B cell (primary cell): ENCODE data around the gene DHX38. TPM values are rescaled to one million over a fixed set of nuclear protein-coding genes. Genes with fewer than 3 reads are reported as not detected.
"Not testable (repeated sequence)": the region's sequence is repeated elsewhere in the genome, so short reads cannot be mapped to it uniquely, and the experiment has no call there.

Experiments
- ATAC-seq: fragments of 200-7000 bp; cut with Tn5 transposase; one replicate; pipeline ENCODE4 v1.10.0; 2021; ENCODE audit warnings: low read depth, mild to moderate bottlenecking, moderate number of reproducible peaks, moderate library complexity
- CTCF ChIA-PET: fragments of 350-600 bp; sonication (Branson Sonifier 250); formaldehyde crosslinking; loops from one replicate; lab custom pipeline; 2021; ENCODE audit warnings: antibody characterized with exemption, inconsistent platforms; lab: Charles Lee
- POLR2A ChIA-PET: fragments of 350-600 bp; sonication (Branson Sonifier 250); formaldehyde crosslinking; loops from one replicate; lab custom pipeline; 2021; ENCODE audit warnings: antibody characterized with exemption; lab: Charles Lee
- DNase-seq: peaks from one replicate; pipeline ENCODE4 v3.0.0; 2013
- H2AFZ ChIP-seq: 2 replicates; pipeline ENCODE4 v1.6.1; 2012; ENCODE audit warnings: mild to moderate bottlenecking, low read depth, low read length; ENCODE audit not compliant: insufficient read depth, poor library complexity, severe bottlenecking
- H3K27ac ChIP-seq, 2 donors: 1 replicate in 1 of 2; 2 replicates in 1 of 2; pipeline ENCODE4 v1.5.1; 2012 to 2013; ENCODE audit warnings: low read length in 2 of 2, mild to moderate bottlenecking in 2 of 2, moderate library complexity in 1 of 2
- H3K27me3 ChIP-seq, 4 experiments: fragments of 200-600 bp in 1 of 4; sonication (generic) in 1 of 4; replicated peaks in 1 of 4; 1 replicate in 2 of 4; 2 replicates in 2 of 4; pipeline versions ENCODE4 v1.6.1 to v1.7.0; 2013 to 2016; ENCODE audit warnings: low read length in 3 of 4, mild to moderate bottlenecking in 2 of 4, mixed read lengths in 1 of 4, moderate library complexity in 1 of 4; ENCODE audit not compliant: insufficient read depth in 4 of 4, control insufficient read depth in 3 of 4; ENCODE audit errors: control extremely low read depth in 1 of 4
- H3K36me3 ChIP-seq, 2 experiments: replicated peaks in 1 of 2; 1 replicate in 1 of 2; 2 replicates in 1 of 2; pipeline versions ENCODE4 v1.6.1 to v1.7.1; 2013; ENCODE audit warnings: low read length in 1 of 2; ENCODE audit not compliant: insufficient read depth in 2 of 2, control insufficient read depth in 1 of 2; ENCODE audit errors: control extremely low read depth in 1 of 2, extremely low read depth in 1 of 2
- H3K4me1 ChIP-seq, 2 donors: fragments of 200-600 bp in 1 of 2; sonication (generic) in 1 of 2; 1 replicate in 1 of 2; 2 replicates in 1 of 2; pipeline versions ENCODE4 v1.5.1 to v1.6.1; 2013 to 2017; ENCODE audit warnings: low read length in 2 of 2; ENCODE audit not compliant: control insufficient read depth in 2 of 2, insufficient read depth in 2 of 2
- H3K4me2 ChIP-seq: replicated peaks from 2 replicates; pipeline ENCODE3; 2012; ENCODE audit warnings: mild to moderate bottlenecking, low read depth, low read length; ENCODE audit not compliant: poor library complexity, severe bottlenecking
- H3K4me3 ChIP-seq, 5 experiments: fragments of 200-600 bp in 1 of 5; sonication (generic) in 1 of 5; 1 replicate in 3 of 5; 2 replicates in 2 of 5; pipeline versions ENCODE4 v1.5.1 to v1.7.0; 2011 to 2016; ENCODE audit warnings: low read length in 4 of 5, mild to moderate bottlenecking in 4 of 5, low read depth in 2 of 5, control low read depth in 1 of 5, moderate library complexity in 1 of 5; ENCODE audit not compliant: insufficient read depth in 1 of 5; ENCODE audit errors: control extremely low read depth in 1 of 5, extremely low read depth in 1 of 5
- H3K79me2 ChIP-seq: fragments of 200-600 bp; sonication (generic); one replicate; pipeline ENCODE4 v1.6.0; 2016; ENCODE audit warnings: low read length; ENCODE audit not compliant: control insufficient read depth, insufficient read depth
- H3K9ac ChIP-seq: fragments of 200-600 bp; sonication (generic); 2 replicates; pipeline ENCODE4 v1.6.1; 2017; ENCODE audit warnings: mild to moderate bottlenecking, low read length, moderate library complexity
- H3K9me3 ChIP-seq, 3 donors: one replicate each; pipeline versions ENCODE4 v1.6.1 to v1.7.1; 2013; ENCODE audit warnings: low read length in 2 of 3; ENCODE audit not compliant: control insufficient read depth in 2 of 3, insufficient read depth in 1 of 3; ENCODE audit errors: control extremely low read depth in 1 of 3
- H4K20me1 ChIP-seq: 2 replicates; pipeline ENCODE4 v1.6.0; 2012; ENCODE audit warnings: mild to moderate bottlenecking, low read length; ENCODE audit not compliant: insufficient read depth, control insufficient read depth, poor library complexity, severe bottlenecking
- H3K27ac Mint-ChIP-seq: one replicate; pipeline ENCODE4 v1.8.0; 2021; ENCODE audit warnings: mixed read lengths
- H3K27me3 Mint-ChIP-seq: one replicate; pipeline ENCODE4 v1.8.0; 2021; ENCODE audit warnings: mixed read lengths
- H3K4me1 Mint-ChIP-seq: one replicate; pipeline ENCODE4 v1.8.0; 2021; ENCODE audit warnings: mixed read lengths
- H3K4me3 Mint-ChIP-seq: one replicate; pipeline ENCODE4 v1.8.0; 2021; ENCODE audit warnings: mixed read lengths
- H3K9me3 Mint-ChIP-seq: one replicate; pipeline ENCODE4 v1.8.0; 2022; ENCODE audit warnings: mixed read lengths; ENCODE audit not compliant: insufficient read depth
- EZH2 ChIP-seq: IDR thresholded peaks from 2 replicates; pipeline ENCODE4 v1.6.1; 2012; ENCODE audit warnings: borderline replicate concordance, low read depth, mild to moderate bottlenecking, moderate library complexity, low read length; ENCODE audit not compliant: insufficient read depth, poor library complexity, severe bottlenecking
- WGBS: methylation state at CpG from one replicate; pipeline ENCODE4 v1.1.5; 2013; ENCODE audit warnings: missing lambda C conversion rate; ENCODE audit not compliant: insufficient coverage; 5-methylcytosine and 5-hydroxymethylcytosine counted together
- intact Hi-C: fragments of 100-400 bp; cut with micrococcal nuclease; formaldehyde crosslinking; loops from one replicate; pipeline ENCODE4 v1.10.0; 2022
- polyA plus RNA-seq: library from polyadenylated mRNA; depleted of rRNA; stranded (reverse); fragments of >200 nt; gene quantifications from 2 replicates; pipeline ENCODE4 v1.2.3, GENCODE V29; 2012
- total RNA-seq, 2 donors: library from RNA; stranded (reverse); fragments of 120-200 nt in 1 of 2; gene quantifications; 1 replicate in 1 of 2; 2 replicates in 1 of 2; pipeline versions ENCODE4 v1.2.3 to v1.2.4, GENCODE V29; 2013 to 2022
- TF ChIP-seq, protein P1 (sequence below): fragments of 200-600 bp; IDR thresholded peaks from one replicate; pipeline ENCODE4 v1.8.0; 2022; ENCODE audit warnings: antibody characterized with exemption, mild to moderate bottlenecking

The DHX38 gene
- total and polyA plus RNA-seq, 2 donors (not counting 1 experiment from before 2014, with no cell fraction given): 98.2 to 114 TPM

- intact Hi-C loops: no loop called here
- ChIA-PET POLR2A (no interaction called here), CTCF (interaction anchor here (0.6 kb wide), 1 partner anchor 14 kb away, joined by 4 read pairs; no protein-coding TSS in a partner anchor)
- no peak overlapping the region for H3K27ac Mint-ChIP-seq
- TF ChIP-seq, protein P1, sequence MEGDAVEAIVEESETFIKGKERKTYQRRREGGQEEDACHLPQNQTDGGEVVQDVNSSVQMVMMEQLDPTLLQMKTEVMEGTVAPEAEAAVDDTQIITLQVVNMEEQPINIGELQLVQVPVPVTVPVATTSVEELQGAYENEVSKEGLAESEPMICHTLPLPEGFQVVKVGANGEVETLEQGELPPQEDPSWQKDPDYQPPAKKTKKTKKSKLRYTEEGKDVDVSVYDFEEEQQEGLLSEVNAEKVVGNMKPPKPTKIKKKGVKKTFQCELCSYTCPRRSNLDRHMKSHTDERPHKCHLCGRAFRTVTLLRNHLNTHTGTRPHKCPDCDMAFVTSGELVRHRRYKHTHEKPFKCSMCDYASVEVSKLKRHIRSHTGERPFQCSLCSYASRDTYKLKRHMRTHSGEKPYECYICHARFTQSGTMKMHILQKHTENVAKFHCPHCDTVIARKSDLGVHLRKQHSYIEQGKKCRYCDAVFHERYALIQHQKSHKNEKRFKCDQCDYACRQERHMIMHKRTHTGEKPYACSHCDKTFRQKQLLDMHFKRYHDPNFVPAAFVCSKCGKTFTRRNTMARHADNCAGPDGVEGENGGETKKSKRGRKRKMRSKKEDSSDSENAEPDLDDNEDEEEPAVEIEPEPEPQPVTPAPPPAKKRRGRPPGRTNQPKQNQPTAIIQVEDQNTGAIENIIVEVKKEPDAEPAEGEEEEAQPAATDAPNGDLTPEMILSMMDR: no peak
- no peak for TF ChIP-seq EZH2
- H3K9ac ChIP-seq: no peak overlapping the region
- no peaks in the 10 kb centered on the region for H3K79me2 ChIP-seq
- no peaks in the 10 kb centered on the region for H3K9me3 Mint-ChIP-seq
- H3K4me3 Mint-ChIP-seq: no peak overlapping the region
- H3K36me3 ChIP-seq: peaks cover 0 to 5% of the 10 kb centered on the region in 2 experiments
- DNase-seq (no peak), ATAC-seq (no peak)
- H3K9me3 ChIP-seq: no peaks in the 10 kb centered on the region
- no peaks in the 10 kb centered on the region for H4K20me1 ChIP-seq
- no peak overlapping the region for H2AFZ ChIP-seq
- no peaks in the 10 kb centered on the region for H3K27me3 ChIP-seq
- no peaks in the 10 kb centered on the region for H3K4me1 Mint-ChIP-seq
- no peaks in the 10 kb centered on the region for H3K27me3 Mint-ChIP-seq
- H3K4me1 ChIP-seq: no peaks in the 10 kb centered on the region
- H3K4me2 ChIP-seq: no peak overlapping the region
- no peak overlapping the region for H3K27ac ChIP-seq
- no peak overlapping the region for H3K4me3 ChIP-seq
- 93% methylated on average over 7 of the region's 8 CpGs for WGBS
Measured at GRCh38 chr16:72073560-72074230, 20.0 kb upstream of the DHX38 start.

DNA sequence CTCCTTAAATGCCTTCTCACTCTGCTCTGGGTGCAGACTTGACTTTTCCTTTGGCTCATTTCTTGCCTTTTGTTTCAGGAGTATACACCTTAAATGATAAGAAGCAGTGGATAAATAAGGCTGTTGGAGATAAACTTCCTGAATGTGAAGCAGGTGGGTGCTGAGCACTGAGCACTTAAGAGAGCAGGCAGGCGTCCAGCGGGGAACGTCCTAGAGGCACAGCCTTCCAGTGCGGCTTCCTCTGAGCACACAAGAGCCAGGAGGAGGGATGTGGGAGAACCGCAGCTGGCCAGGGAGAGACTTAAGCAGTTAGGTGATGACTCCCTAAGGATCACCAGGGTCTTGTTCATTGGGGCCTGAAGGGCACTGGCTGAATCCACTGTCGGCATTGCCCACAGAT, 18.6 kb upstream of the DHX38 start:
- H4K20me1 ChIP-seq, POLR2A ChIA-PET, H3K27me3 ChIP-seq, intact Hi-C loops, CTCF ChIA-PET, H3K9me3 Mint-ChIP-seq, H3K4me1 ChIP-seq, H3K27ac Mint-ChIP-seq, H3K79me2 ChIP-seq, H3K36me3 ChIP-seq, H2AFZ ChIP-seq, H3K4me2 ChIP-seq, DNase-seq, ATAC-seq, H3K4me3 ChIP-seq, H3K4me3 Mint-ChIP-seq, H3K9me3 ChIP-seq, H3K4me1 Mint-ChIP-seq, H3K27me3 Mint-ChIP-seq, H3K9ac ChIP-seq, H3K27ac ChIP-seq: not testable (repeated sequence)
- 92% methylated on average over 1 of the region's 6 CpGs for WGBS

DNA sequence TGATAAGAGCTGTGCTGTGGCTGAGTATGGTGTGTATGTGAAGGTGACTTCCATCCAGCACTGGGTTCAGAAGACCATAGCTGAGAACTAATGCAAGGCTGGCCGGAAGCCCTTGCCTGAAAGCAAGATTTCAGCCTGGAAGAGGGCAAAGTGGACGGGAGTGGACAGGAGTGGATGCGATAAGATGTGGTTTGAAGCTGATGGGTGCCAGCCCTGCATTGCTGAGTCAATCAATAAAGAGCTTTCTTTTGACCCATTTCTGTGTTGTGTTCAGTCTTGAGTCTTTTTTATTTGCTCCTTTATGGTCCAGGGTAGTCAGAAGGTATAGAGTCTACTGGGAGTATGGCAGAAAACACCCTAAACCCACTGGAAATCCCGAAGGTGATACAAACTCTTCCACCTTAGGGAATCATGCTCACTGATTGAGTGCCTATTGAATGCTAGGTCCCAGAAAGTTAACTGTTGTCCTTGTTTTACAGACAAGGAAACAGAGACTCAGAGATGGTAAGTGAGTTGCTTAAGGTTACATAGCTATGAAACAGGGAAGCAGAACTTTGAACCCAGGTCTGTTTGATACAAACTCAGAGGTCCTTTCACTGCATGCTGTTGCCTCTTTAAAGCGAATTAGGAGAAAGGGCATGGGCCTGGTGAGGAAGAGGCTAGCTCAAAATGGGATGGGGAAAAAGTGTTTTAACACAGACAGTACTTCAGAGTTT, 16.5 kb upstream of the DHX38 start:
- H3K27ac Mint-ChIP-seq, H3K27me3 ChIP-seq, H3K9me3 ChIP-seq, H3K9me3 Mint-ChIP-seq, DNase-seq, intact Hi-C loops, H3K27me3 Mint-ChIP-seq, ATAC-seq, H3K27ac ChIP-seq, H3K79me2 ChIP-seq, H3K4me2 ChIP-seq, H3K4me3 Mint-ChIP-seq, H3K9ac ChIP-seq, CTCF ChIA-PET, H4K20me1 ChIP-seq, H2AFZ ChIP-seq, H3K4me1 ChIP-seq, H3K4me3 ChIP-seq, H3K4me1 Mint-ChIP-seq, POLR2A ChIA-PET, H3K36me3 ChIP-seq: not testable (repeated sequence)
- no CpG with 5 or more reads among the region's 5 CpGs for WGBS
